Measurements from ENCODE around the gene CCL20. TPM values are rescaled to one million over a fixed set of nuclear protein-coding genes. Genes with fewer than 3 reads are reported as not detected.

CCL20 gene
- total RNA-seq, 2 donors from 2014 or later = not detected

DNA sequence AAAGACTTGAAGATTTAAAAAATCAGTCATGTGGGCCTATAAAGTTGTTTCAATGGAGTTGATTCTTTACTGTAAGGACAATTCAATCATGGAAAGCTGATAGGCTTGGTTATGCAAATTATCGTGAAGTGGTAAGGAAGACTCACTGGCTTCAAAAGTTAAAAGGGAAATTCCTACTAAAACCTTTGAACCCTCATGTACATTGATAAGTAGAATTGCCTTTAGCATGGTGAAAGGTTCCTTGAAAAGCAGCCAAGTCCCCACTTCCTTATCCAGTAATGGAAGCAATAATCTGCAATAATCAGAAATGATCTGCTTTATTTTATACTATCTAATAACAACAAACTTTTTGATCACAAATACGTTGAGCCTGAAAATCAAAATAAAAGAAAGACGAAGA, 14.4 kb upstream of the CCL20 start:
- Histone ChIP-seq H3K9ac (ENCODE audit: extremely low read depth, low read length, poor library complexity, severe bottlenecking) (no peak overlapping the region), H3K4me3 (ENCODE audit: low read length) (no peak overlapping the region), H3K27me3 (ENCODE audit: control insufficient read depth, insufficient read depth, low read length, poor library complexity, severe bottlenecking) (no peaks in the 10 kb centered on the region), H3K9me3 (ENCODE audit: control insufficient read depth, low read length) (no peaks in the 10 kb centered on the region), H3K36me3 (ENCODE audit: control insufficient read depth, insufficient read depth, low read length) (no peaks in the 10 kb centered on the region), H3K27ac (ENCODE audit: low read depth, low read length) (no peak overlapping the region), H3K4me1 (ENCODE audit: control insufficient read depth, insufficient read depth, low read length) (no peaks in the 10 kb centered on the region)
- no peak for DNase-seq
- Mint-ChIP-seq H3K9me3 (no peaks in the 10 kb centered on the region), H3K27me3 (ENCODE audit: insufficient read depth) (no peaks in the 10 kb centered on the region), H3K36me3 (ENCODE audit: low read depth) (no peaks in the 10 kb centered on the region), H3K4me3 (no peak overlapping the region), H3K27ac (no peak overlapping the region), H3K4me1 (peaks cover 11% of the 10 kb centered on the region)
- TF ChIP-seq, protein P1, sequence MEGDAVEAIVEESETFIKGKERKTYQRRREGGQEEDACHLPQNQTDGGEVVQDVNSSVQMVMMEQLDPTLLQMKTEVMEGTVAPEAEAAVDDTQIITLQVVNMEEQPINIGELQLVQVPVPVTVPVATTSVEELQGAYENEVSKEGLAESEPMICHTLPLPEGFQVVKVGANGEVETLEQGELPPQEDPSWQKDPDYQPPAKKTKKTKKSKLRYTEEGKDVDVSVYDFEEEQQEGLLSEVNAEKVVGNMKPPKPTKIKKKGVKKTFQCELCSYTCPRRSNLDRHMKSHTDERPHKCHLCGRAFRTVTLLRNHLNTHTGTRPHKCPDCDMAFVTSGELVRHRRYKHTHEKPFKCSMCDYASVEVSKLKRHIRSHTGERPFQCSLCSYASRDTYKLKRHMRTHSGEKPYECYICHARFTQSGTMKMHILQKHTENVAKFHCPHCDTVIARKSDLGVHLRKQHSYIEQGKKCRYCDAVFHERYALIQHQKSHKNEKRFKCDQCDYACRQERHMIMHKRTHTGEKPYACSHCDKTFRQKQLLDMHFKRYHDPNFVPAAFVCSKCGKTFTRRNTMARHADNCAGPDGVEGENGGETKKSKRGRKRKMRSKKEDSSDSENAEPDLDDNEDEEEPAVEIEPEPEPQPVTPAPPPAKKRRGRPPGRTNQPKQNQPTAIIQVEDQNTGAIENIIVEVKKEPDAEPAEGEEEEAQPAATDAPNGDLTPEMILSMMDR (conservative IDR thresholded peaks at IDR 0.05) = no peak
- 90% methylated on average over 1 to 3 of the region's 3 CpGs for WGBS, 2 experiments (ENCODE audit: insufficient coverage in 1 of 2, insufficient read length in 1 of 2)

DNA sequence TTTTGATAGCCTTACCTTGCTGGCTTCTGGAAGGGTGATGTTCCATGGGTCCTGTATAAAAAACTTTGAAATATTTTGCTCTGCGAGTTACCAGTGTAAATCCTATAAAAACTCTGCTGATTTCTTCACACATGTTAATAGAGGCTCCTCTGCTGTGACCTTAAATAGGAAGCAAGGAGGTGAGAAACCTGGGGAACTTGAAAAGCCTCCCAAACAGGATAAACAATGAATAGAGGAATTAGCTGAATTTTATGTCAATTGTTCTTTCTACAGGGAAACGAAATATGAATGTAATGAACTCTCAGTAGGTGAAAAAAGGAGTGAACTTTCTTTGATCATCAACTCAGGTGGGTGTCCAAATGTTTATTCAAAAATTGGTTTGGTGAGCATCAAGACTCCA, 10.8 kb upstream of the CCL20 start:
- H3K36me3 ChIP-seq (ENCODE audit: control insufficient read depth, insufficient read depth, low read length) = no peaks in the 10 kb centered on the region
- H3K9me3 Mint-ChIP-seq = no peaks in the 10 kb centered on the region
- H3K27me3 ChIP-seq (ENCODE audit: control insufficient read depth, insufficient read depth, low read length, poor library complexity, severe bottlenecking) = no peaks in the 10 kb centered on the region
- peaks cover 11% of the 10 kb centered on the region for H3K4me1 Mint-ChIP-seq
- H3K27me3 Mint-ChIP-seq (ENCODE audit: insufficient read depth) = no peaks in the 10 kb centered on the region
- H3K36me3 Mint-ChIP-seq (ENCODE audit: low read depth) = no peaks in the 10 kb centered on the region
- no peak overlapping the region for H3K4me3 Mint-ChIP-seq
- TF ChIP-seq, protein P1 (conservative IDR thresholded peaks at IDR 0.05) = no peak
- H3K4me3 ChIP-seq (ENCODE audit: low read length) = no peak overlapping the region
- DNase-seq = no peak
- 89 to 90% methylated on average over 1 to 2 of the region's 2 CpGs for WGBS, 2 experiments (ENCODE audit: insufficient coverage in 1 of 2, insufficient read length in 1 of 2)
- H3K27ac ChIP-seq (ENCODE audit: low read depth, low read length) = no peak overlapping the region
- no peak overlapping the region for H3K27ac Mint-ChIP-seq
- H3K4me1 ChIP-seq (ENCODE audit: control insufficient read depth, insufficient read depth, low read length) = no peaks in the 10 kb centered on the region
- H3K9ac ChIP-seq (ENCODE audit: extremely low read depth, low read length, poor library complexity, severe bottlenecking) = no peak overlapping the region
- H3K9me3 ChIP-seq (ENCODE audit: control insufficient read depth, low read length) = no peaks in the 10 kb centered on the region

DNA sequence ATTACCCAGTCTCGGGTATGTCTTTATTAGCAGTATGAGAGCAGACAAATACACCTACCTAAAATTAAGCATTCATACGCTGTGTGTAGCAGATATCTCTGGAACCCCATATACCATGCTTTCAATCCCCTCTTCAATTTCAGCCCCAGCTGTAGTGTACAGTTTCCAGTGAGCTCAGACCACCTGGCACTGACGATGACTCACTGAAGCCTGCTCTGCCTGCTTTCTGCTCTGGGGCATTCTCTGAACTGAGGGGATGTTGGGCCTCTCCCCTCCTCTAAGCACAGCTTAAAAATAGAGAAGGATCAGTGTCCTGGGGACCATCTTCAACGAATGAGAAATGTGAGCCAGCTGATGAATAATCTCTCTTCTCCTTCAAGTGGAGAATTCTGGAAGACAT, 8.7 kb upstream of the CCL20 start:
- no peak overlapping the region for H3K27ac Mint-ChIP-seq
- peaks cover 11% of the 10 kb centered on the region for H3K4me1 Mint-ChIP-seq
- no peak overlapping the region for H3K4me3 Mint-ChIP-seq
- TF ChIP-seq, protein P1 (conservative IDR thresholded peaks at IDR 0.05) = no peak
- H3K27me3 ChIP-seq (ENCODE audit: control insufficient read depth, insufficient read depth, low read length, poor library complexity, severe bottlenecking) = no peaks in the 10 kb centered on the region
- no peak overlapping the region for H3K4me3 ChIP-seq (ENCODE audit: low read length)
- WGBS, 2 experiments (ENCODE audit: insufficient coverage in 1 of 2, insufficient read length in 1 of 2) = 88 to 100% methylated on average over 4 of the region's 4 CpGs
- DNase-seq = no peak
- H3K4me1 ChIP-seq (ENCODE audit: control insufficient read depth, insufficient read depth, low read length) = no peaks in the 10 kb centered on the region
- no peak overlapping the region for H3K9ac ChIP-seq (ENCODE audit: extremely low read depth, low read length, poor library complexity, severe bottlenecking)
- no peak overlapping the region for H3K27ac ChIP-seq (ENCODE audit: low read depth, low read length)
- no peaks in the 10 kb centered on the region for H3K9me3 ChIP-seq (ENCODE audit: control insufficient read depth, low read length)
- H3K36me3 Mint-ChIP-seq (ENCODE audit: low read depth) = no peaks in the 10 kb centered on the region
- no peaks in the 10 kb centered on the region for H3K27me3 Mint-ChIP-seq (ENCODE audit: insufficient read depth)
- H3K36me3 ChIP-seq (ENCODE audit: control insufficient read depth, insufficient read depth, low read length) = no peaks in the 10 kb centered on the region
- H3K9me3 Mint-ChIP-seq = no peaks in the 10 kb centered on the region

Data from endodermal cell (in vitro differentiated cells).